GM19025 (cell line): Measurements from ENCODE around the gene FAM98B.
"Not testable (repeated sequence)": the region's sequence is repeated elsewhere in the genome, so short reads cannot be mapped to it uniquely, and the experiment has no call there.

Source experiments
- ATAC-seq: cut with Tn5 transposase; IDR thresholded peaks from one replicate; pipeline ENCODE4 v1.9.1; 2021; ENCODE audit warnings: mild to moderate bottlenecking, low read depth, moderate library complexity; ENCODE audit not compliant: unreplicated experiment

FAM98B gene

GRCh38 chr15:38453971-38454695 is at the start of gene FAM98B:
TSS of gene FAM98B (plus strand) at chr15:38454127. CDS start at chr15:38454162, 35 bp downstream.
- peak; percentile 95 for ATAC-seq

- ATAC-seq, result no peak
These were observed 47.5 kb upstream of the FAM98B start for GRCh38 chr15:38406436-38406835.

GRCh38 chr15:38408576-38408975 is 45.4 kb upstream of the FAM98B start:
- ATAC-seq, result no peak

- no peak for ATAC-seq
These were observed 42.0 kb upstream of the FAM98B start for GRCh38 chr15:38411902-38412301.

GRCh38 chr15:38412466-38412865 is 41.5 kb upstream of the FAM98B start:
- ATAC-seq, result no peak

GRCh38 chr15:38414357-38414756 is 39.6 kb upstream of the FAM98B start:
- ATAC-seq, result no peak

- no peak for ATAC-seq
These were observed 32.7 kb upstream of the FAM98B start for GRCh38 chr15:38421069-38421690.

- ATAC-seq, result peak; percentile 71
These were observed 29.8 kb upstream of the FAM98B start for GRCh38 chr15:38424101-38424552.

GRCh38 chr15:38425269-38425668 is 28.7 kb upstream of the FAM98B start:
- no peak for ATAC-seq

- ATAC-seq, result no peak
These were observed 26.5 kb upstream of the FAM98B start for GRCh38 chr15:38427380-38427779.

GRCh38 chr15:38430106-38430760 is 23.7 kb upstream of the FAM98B start:
- ATAC-seq, result no peak

- no peak for ATAC-seq
These were observed 16.9 kb upstream of the FAM98B start for GRCh38 chr15:38436993-38437392.

GRCh38 chr15:38437603-38438002 is 16.3 kb upstream of the FAM98B start:
- ATAC-seq, result not testable (repeated sequence)

GRCh38 chr15:38438031-38438986 is 15.6 kb upstream of the FAM98B start:
- ATAC-seq, result no peak

GRCh38 chr15:38440353-38441129 is 13.4 kb upstream of the FAM98B start:
- peak; percentile 67 for ATAC-seq

GRCh38 chr15:38441130-38441519 is 12.8 kb upstream of the FAM98B start:
- ATAC-seq, result no peak

GRCh38 chr15:38454696-38455090 is 766 bp downstream of the FAM98B start:
- no peak for ATAC-seq

- no peak for ATAC-seq
These were observed 1.2 kb downstream of the FAM98B start for GRCh38 chr15:38455092-38455491.

GRCh38 chr15:38458646-38459045 is 4.7 kb downstream of the FAM98B start:
- no peak for ATAC-seq

GRCh38 chr15:38459480-38459879 is 5.6 kb downstream of the FAM98B start:
- no peak for ATAC-seq
